ENCODE data around the gene FOXP1.

DNA sequence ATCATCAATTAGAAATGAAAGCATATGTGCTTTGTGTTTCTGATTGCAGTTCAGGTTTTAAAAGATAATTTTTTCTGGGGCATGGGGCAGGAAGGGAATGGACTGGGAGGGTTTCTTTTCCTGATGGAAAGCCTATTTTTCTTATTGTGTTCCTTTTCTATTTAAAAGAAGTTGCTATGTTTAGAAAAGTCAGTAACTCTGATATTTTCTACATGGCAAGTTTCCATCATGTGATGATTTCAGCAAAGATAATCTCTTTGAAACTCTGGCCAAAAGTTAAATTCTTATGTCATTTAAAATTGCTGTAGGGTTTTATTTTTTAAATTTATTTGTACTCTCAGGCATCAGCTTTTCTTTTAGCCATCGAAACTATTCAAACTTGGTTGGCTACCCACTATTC is 601.2 kb downstream of the FOXP1 start:
- TF ChIP-seq SUZ12 (IDR thresholded peaks at IDR 0.05), result no peak
- no peak for TF ChIP-seq SP1 (IDR thresholded peaks at IDR 0.05)
- TF ChIP-seq NFRKB (IDR thresholded peaks at IDR 0.05), result no peak
- no peak for TF ChIP-seq ARNT (IDR thresholded peaks at IDR 0.05)
- TF ChIP-seq FOXK2 (IDR thresholded peaks at IDR 0.05), result no peak
- TF ChIP-seq ELF4 (IDR thresholded peaks at IDR 0.05), result no peak
- TF ChIP-seq FOXM1 (IDR thresholded peaks at IDR 0.05; ENCODE audit: borderline replicate concordance), result no peak
- TF ChIP-seq CTBP1 (IDR thresholded peaks at IDR 0.05; ENCODE audit: borderline replicate concordance), result no peak

Measured in HEK293T (cell line).